ENCODE measurements around the gene SOD1. TPM values are rescaled to one million over a fixed set of nuclear protein-coding genes. Genes with fewer than 3 reads are reported as not detected.
"Not testable (repeated sequence)": the region's sequence is repeated elsewhere in the genome, so short reads cannot be mapped to it uniquely, and the experiment has no call there.

SOD1 gene
- total RNA-seq, 1 donor from 2014 or later, result 183 TPM

GRCh38 chr21:31624961-31625491, 34.5 kb upstream of the SOD1 start:
- Histone ChIP-seq H3K27ac (no peak overlapping the region), H2AFZ (replicated peaks) (no peak overlapping the region)
- H3K27ac Mint-ChIP-seq, result no peak overlapping the region

GRCh38 chr21:31629972-31630711, 29.4 kb upstream of the SOD1 start:
- H3K4me3 ChIP-seq, result no peak overlapping the region
- H4K20me1 ChIP-seq (ENCODE audit: low read depth), result no peaks in the 10 kb centered on the region
- no peak for TF ChIP-seq EZH2 (IDR thresholded peaks at IDR 0.05)
- no peak for TF ChIP-seq CTCF (IDR thresholded peaks at IDR 0.05)
- no peak for TF ChIP-seq EZH2phosphoT487 (IDR thresholded peaks at IDR 0.05)
- H3K27ac Mint-ChIP-seq, result no peak overlapping the region
- peaks cover 10% of the 10 kb centered on the region for H3K9me3 Mint-ChIP-seq
- H3K27ac ChIP-seq, result no peak overlapping the region
- no peak overlapping the region for H3K9ac ChIP-seq
- H3K4me1 ChIP-seq, result no peaks in the 10 kb centered on the region
- no peak overlapping the region for H3K4me2 ChIP-seq
- no peaks in the 10 kb centered on the region for H3K79me2 ChIP-seq (ENCODE audit: low read depth)
- no peaks in the 10 kb centered on the region for H3K36me3 ChIP-seq
- no peaks in the 10 kb centered on the region for H3F3A ChIP-seq (ENCODE audit: low read depth)
- no peaks in the 10 kb centered on the region for H3K4me1 Mint-ChIP-seq
- H3K27me3 Mint-ChIP-seq (ENCODE audit: insufficient read depth, low read depth), result peaks cover 2% of the 10 kb centered on the region
- H3K36me3 Mint-ChIP-seq, result no peaks in the 10 kb centered on the region
- no peak overlapping the region for H3K4me3 Mint-ChIP-seq
- no peaks in the 10 kb centered on the region for H3K9me3 ChIP-seq (ENCODE audit: low read depth)
- H3K27me3 ChIP-seq, result no peaks in the 10 kb centered on the region
- no peak for DNase-seq (ENCODE audit: low spot score)
- H2AFZ ChIP-seq (replicated peaks), result no peak overlapping the region

More at GRCh38 chr21:31624961-31625491, 34.5 kb upstream of the SOD1 start:
- Histone ChIP-seq H3K79me2 (ENCODE audit: low read depth) (no peaks in the 10 kb centered on the region), H3K4me3 (no peak overlapping the region), H4K20me1 (ENCODE audit: low read depth) (no peaks in the 10 kb centered on the region), H3K4me2 (no peak overlapping the region), H3K36me3 (no peaks in the 10 kb centered on the region), H3F3A (ENCODE audit: low read depth) (no peaks in the 10 kb centered on the region), H3K27me3 (no peaks in the 10 kb centered on the region), H3K4me1 (no peaks in the 10 kb centered on the region), H3K9me3 (ENCODE audit: low read depth) (no peaks in the 10 kb centered on the region), H3K9ac (no peak overlapping the region)
- Mint-ChIP-seq H3K4me1 (no peaks in the 10 kb centered on the region), H3K9me3 (peaks cover 3% of the 10 kb centered on the region), H3K36me3 (no peaks in the 10 kb centered on the region), H3K4me3 (no peak overlapping the region), H3K27me3 (ENCODE audit: insufficient read depth, low read depth) (peaks cover 2% of the 10 kb centered on the region)
- TF ChIP-seq EZH2 (IDR thresholded peaks at IDR 0.05) (no peak), EZH2phosphoT487 (IDR thresholded peaks at IDR 0.05) (no peak), CTCF (IDR thresholded peaks at IDR 0.05) (no peak)
- no peak for DNase-seq (ENCODE audit: low spot score)

- not testable (repeated sequence) for H3K4me3 ChIP-seq; H3K4me3 Mint-ChIP-seq; H3K9me3 ChIP-seq (ENCODE audit: low read depth); H3K9ac ChIP-seq; H3K36me3 ChIP-seq; H2AFZ ChIP-seq (replicated peaks); H3K27ac Mint-ChIP-seq; H3K4me1 Mint-ChIP-seq; H3K4me1 ChIP-seq; H4K20me1 ChIP-seq (ENCODE audit: low read depth); H3K4me2 ChIP-seq; H3K27me3 ChIP-seq; H3K27me3 Mint-ChIP-seq (ENCODE audit: insufficient read depth, low read depth); DNase-seq (ENCODE audit: low spot score); H3K27ac ChIP-seq; H3K36me3 Mint-ChIP-seq; H3F3A ChIP-seq (ENCODE audit: low read depth); H3K79me2 ChIP-seq (ENCODE audit: low read depth)
- peaks cover 16% of the 10 kb centered on the region for H3K9me3 Mint-ChIP-seq
Observed at GRCh38 chr21:31631881-31632280, 27.6 kb upstream of the SOD1 start.

- H3K36me3 Mint-ChIP-seq, result no peaks in the 10 kb centered on the region
- Histone ChIP-seq H3K4me1 (no peaks in the 10 kb centered on the region), H2AFZ (replicated peaks) (no peak overlapping the region)
Observed at GRCh38 chr21:31634993-31635392, 24.5 kb upstream of the SOD1 start.

More at GRCh38 chr21:31634993-31635392, 24.5 kb upstream of the SOD1 start:
- H3K27me3 Mint-ChIP-seq (ENCODE audit: insufficient read depth, low read depth), result peaks cover 3% of the 10 kb centered on the region
- TF ChIP-seq EZH2 (IDR thresholded peaks at IDR 0.05) (no peak), EZH2phosphoT487 (IDR thresholded peaks at IDR 0.05) (no peak), CTCF (IDR thresholded peaks at IDR 0.05) (no peak)
- Histone ChIP-seq H3K4me2 (no peak overlapping the region), H3K9me3 (ENCODE audit: low read depth) (no peaks in the 10 kb centered on the region), H4K20me1 (ENCODE audit: low read depth) (no peaks in the 10 kb centered on the region), H3K27ac (no peak overlapping the region), H3F3A (ENCODE audit: low read depth) (no peaks in the 10 kb centered on the region), H3K79me2 (ENCODE audit: low read depth) (no peaks in the 10 kb centered on the region), H3K36me3 (no peaks in the 10 kb centered on the region), H3K9ac (no peak overlapping the region), H3K4me3 (no peak overlapping the region), H3K27me3 (no peaks in the 10 kb centered on the region)
- no peak overlapping the region for H3K27ac Mint-ChIP-seq
- no peak for DNase-seq (ENCODE audit: low spot score)
- H3K9me3 Mint-ChIP-seq, result peaks cover 19% of the 10 kb centered on the region
- no peak overlapping the region for H3K4me3 Mint-ChIP-seq
- H3K4me1 Mint-ChIP-seq, result no peaks in the 10 kb centered on the region

Data from neural progenitor cell (in vitro differentiated cells).